ENCODE data around the gene KIZ.

Gene KIZ

GRCh38 chr20:21272679-21273078 lies 146.8 kb downstream of the KIZ start:
- no peak for DNase-seq

GRCh38 chr20:21273755-21274386 lies 148.0 kb downstream of the KIZ start:
- no peak for DNase-seq

- DNase-seq: no peak
These were observed 152.9 kb downstream of the KIZ start for GRCh38 chr20:21278829-21279228.

- DNase-seq: no peak
These were observed 154.0 kb downstream of the KIZ start for GRCh38 chr20:21279706-21280521.

- DNase-seq: no peak
These were observed 154.7 kb downstream of the KIZ start for GRCh38 chr20:21280522-21281016.

- DNase-seq: no peak
These were observed 160.9 kb downstream of the KIZ start for GRCh38 chr20:21286775-21287174.

- no peak for DNase-seq
These were observed 162.9 kb downstream of the KIZ start for GRCh38 chr20:21288587-21289370.

GRCh38 chr20:21289651-21290050 lies 163.8 kb downstream of the KIZ start:
- no peak for DNase-seq

GRCh38 chr20:21291026-21291425 lies 165.1 kb downstream of the KIZ start:
- no peak for DNase-seq

GRCh38 chr20:21294755-21295154 lies 168.9 kb downstream of the KIZ start:
- DNase-seq: no peak

Measured in activated CD4-positive, alpha-beta T cell treated with anti-CD3 and anti-CD28 coated beads for 1 hour (primary cell).